ENCODE results near the gene DLEU7. TPM values are rescaled to one million over a fixed set of nuclear protein-coding genes. Genes with fewer than 3 reads are reported as not detected.
A peak's percentile ranks its signal among the peaks of the same experiment; 100 is the strongest.

DLEU7 gene
- polyA plus RNA-seq (2013, experiment 1 of 2; ENCODE audit: insufficient read length): 0.16 TPM
- 0.09 TPM for polyA plus RNA-seq (2013, experiment 2 of 2; ENCODE audit: insufficient read length)

- no peak for DNase-seq
Measured at GRCh38 chr13:50843257-50844083, at the start of gene DLEU7. Gene DLEU7, minus strand, starts transcription at chr13:50843692. Its CDS starts 46 bp downstream, at chr13:50843646.

GRCh38 chr13:50892210-50892944 is 48.9 kb upstream of the DLEU7 start:
- DNase-seq: no peak

GRCh38 chr13:50891206-50891605 is 47.7 kb upstream of the DLEU7 start:
- no peak for DNase-seq

GRCh38 chr13:50889317-50889716 is 45.8 kb upstream of the DLEU7 start:
- no peak for DNase-seq

DNA sequence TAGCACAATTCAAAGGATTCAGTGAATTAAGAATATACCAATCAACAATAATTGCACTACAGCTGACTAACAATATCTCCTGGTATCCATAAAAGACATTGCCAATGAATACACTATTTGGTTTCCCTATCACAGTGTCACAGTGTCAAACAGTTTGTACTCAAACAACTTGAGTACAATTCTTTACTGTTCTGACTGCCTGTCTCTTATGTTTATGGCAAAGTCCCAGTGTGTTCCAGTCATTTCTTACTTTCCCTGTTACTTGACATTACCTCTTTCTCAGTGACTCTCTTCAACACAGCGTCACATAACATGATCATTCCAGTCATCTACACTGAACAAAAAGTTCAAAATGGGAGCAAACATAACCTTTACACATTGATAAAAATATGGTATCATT is 44.9 kb upstream of the DLEU7 start:
- no peak for DNase-seq

DNA sequence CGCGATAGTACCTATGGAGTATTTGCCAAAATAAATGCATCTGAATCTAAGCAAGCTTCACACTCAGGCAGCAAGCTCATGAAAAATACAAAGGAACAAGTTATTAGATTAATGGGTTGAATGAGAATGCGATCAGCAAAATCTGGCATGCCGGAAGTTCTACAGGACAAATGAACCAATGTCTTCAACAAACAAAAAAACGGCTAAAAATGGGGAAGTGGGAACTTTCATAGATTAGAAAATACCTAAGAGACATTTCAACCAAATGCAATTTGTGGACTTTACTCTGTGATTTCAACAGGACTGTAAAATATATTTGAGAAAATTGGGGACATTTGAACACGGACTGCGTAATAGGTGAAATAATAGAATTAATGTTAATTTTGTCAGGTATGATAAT is 43.7 kb upstream of the DLEU7 start:
- no peak for DNase-seq

- no peak for DNase-seq
Measured at GRCh38 chr13:50884265-50884664, 40.8 kb upstream of the DLEU7 start.

DNA sequence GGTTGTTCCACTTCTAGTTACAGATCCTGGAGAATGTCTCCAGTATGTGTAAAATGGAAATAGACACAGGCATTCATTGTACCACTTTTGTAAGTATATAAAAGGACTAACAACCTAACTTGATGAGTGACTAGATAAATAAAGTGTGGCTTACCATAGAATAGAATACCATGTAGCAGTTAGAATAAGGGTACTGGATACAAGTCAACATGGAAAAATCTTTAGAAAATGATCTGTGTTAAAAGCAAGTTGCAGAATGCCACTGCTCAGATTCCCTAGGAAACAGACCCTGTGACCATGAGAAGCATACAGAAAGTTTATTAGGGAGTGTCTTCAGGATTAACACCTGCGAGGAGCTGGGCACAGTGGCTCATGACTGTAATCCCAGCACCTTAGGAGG is 40.2 kb upstream of the DLEU7 start:
- no peak for DNase-seq

GRCh38 chr13:50882816-50883435 is 39.4 kb upstream of the DLEU7 start:
- DNase-seq: no peak

- no peak for DNase-seq
Measured at GRCh38 chr13:50873991-50874390, 30.5 kb upstream of the DLEU7 start.

- DNase-seq: peak; percentile 18
Measured at GRCh38 chr13:50873467-50873866, 30.0 kb upstream of the DLEU7 start.

DNA sequence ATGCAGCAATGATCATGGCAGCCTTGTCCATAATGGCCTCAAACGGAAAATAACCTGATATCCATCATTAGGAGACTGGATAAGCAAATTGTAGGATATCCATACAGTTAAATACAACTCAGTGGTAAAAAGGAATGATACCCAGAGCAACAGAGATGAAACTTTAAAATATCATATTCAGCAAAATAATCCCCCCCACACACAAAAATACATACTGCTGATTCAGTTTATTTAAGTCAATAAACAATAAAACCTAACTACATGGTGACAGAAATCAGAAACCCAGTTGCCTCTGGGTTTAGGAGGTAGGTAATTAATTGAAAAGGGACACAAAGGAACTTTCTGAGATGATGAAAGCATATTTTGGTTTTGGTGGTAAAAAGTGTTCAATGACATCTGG is 27.9 kb upstream of the DLEU7 start:
- no peak for DNase-seq

- no peak for DNase-seq
Measured at GRCh38 chr13:50867637-50867945, 24.1 kb upstream of the DLEU7 start.

DNA sequence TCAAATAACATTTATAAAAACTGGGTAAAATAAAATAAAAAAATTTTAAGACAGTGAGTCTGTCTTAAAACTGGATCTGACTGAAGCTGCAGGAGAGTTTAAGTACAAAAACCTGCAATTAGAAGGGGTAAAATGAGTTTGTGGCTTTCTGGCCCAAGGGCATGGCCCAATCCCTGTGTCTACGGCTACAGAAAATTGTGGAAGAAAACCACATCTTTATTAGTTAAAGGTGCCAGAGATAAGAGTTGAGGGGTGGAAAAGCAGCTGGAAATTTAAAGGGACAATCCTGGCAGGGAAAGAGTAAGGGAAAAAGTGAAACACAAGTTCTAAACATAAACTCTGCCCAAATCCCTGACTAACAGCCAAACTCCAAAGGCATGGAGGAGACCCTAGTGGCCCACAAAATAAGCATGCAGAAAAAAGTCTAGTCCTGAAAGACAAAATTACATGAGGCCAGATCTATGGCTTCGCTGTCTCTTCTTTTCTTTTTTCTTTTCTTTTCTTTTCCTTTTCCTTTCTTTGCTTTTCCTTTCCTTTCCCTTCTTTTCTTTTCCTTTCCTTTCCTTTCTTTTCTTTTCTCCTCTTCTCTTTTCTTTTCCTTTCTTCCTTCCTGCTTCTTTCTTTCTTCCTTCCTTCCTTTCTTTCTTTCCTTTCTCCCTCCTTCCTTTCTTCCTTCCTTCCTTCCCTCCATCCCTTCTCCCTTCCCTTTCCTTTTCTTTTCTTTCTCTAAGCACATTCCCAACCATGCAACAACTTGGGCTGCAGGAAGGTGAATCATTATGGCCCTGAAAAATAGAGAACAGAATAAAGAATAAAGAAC is 23.5 kb upstream of the DLEU7 start:
- DNase-seq: no peak

- DNase-seq: no peak
Measured at GRCh38 chr13:50864492-50864891, 21.0 kb upstream of the DLEU7 start.

DNA sequence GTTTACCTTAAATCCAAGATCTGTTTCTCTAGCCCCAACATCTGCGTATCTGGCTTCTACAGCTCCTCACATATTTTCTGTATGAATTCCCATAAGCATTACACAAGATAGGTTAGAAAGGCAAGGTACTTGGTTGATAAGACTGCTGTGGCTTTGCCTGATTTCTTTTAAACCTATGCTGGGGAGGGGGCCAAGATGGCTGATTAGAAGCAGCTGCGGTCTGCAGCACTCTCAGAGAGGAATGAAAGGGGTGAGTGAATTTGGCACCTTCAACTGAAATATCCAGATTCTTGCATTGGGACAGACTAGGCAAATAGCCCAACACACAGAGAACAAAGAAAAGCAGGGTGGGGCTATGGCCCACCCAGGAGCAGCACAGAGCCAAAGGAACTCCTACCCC is 12.2 kb upstream of the DLEU7 start:
- DNase-seq: no peak

DNA sequence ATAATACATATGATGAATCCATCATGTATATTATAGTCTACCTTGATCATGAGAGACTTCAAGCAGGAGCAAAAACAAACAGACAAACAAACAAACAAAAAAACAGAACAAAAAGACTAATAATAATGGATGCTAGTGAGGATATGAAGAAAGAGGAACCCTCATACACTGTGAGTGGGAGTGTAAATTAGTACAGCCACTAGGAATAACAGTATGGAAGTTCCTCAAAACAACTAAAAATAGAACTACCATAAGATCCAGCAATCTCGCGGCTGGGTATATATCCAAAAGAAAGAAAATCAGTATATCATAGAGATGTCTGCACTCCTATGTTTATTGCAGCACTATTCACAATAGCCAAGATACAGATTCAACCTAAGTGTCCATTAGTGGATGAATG is 7.0 kb upstream of the DLEU7 start:
- DNase-seq: no peak

DNA sequence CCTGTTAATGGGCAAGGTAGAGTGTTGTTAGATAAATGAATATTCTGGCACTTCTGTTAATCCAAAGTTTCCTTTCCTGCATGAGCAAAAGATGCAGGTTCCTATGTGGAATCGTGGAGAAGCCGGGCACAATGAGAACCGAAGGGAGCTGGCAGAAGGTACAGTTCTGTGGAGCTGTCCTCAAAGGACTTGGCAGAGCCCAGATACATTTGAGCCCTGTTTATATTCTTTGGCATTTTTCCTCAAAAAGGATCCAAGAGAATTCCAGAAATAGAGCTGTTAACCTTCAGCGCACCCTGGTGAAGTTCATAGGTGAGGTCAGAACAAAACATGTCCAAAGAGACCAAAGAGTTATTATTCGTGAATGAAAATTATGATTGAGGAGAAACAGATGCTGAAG is 4.0 kb upstream of the DLEU7 start:
- no peak for DNase-seq

- no peak for DNase-seq
Measured at GRCh38 chr13:50846861-50847475, 3.5 kb upstream of the DLEU7 start.

- peak; percentile 46 for DNase-seq
Measured at GRCh38 chr13:50845211-50845610, 1.7 kb upstream of the DLEU7 start.

GRCh38 chr13:50844084-50844875 is 788 bp upstream of the DLEU7 start:
- DNase-seq: no peak

DNA sequence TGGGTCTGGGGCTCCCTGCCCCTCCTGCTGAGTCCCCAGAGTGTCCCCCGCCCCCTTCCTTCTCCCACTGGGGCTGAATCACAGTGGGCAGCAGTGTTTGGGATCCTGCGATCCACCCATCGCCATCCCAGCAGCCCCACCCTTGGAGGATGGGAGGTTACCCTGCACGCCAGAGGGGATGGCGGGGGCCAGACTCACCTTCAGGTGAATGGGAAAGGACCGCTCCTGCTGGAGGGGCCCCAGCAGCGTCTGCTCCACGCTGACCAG is 569 bp downstream of the DLEU7 start:
- no peak for DNase-seq

Measured in fibroblast of skin of scalp (primary cell).